Fibroblast of the aortic adventitia (primary cell): Measurements from ENCODE around the gene STAG1. TPM values are rescaled to one million over a fixed set of nuclear protein-coding genes. Genes with fewer than 3 reads are reported as not detected.
"Not testable (repeated sequence)": the region's sequence is repeated elsewhere in the genome, so short reads cannot be mapped to it uniquely, and the experiment has no call there.

ENCODE experiments used
- DNase-seq: peaks from one replicate; pipeline ENCODE4 v3.0.0-alpha.2; 2010; ENCODE audit warnings: low read depth
- H3K4me3 ChIP-seq: 2 replicates; pipeline ENCODE4 v1.5.1; 2011; ENCODE audit warnings: low read depth, mild to moderate bottlenecking, control low read depth, low read length, moderate library complexity
- CTCF ChIP-seq: IDR thresholded peaks from 2 replicates; pipeline ENCODE4 v1.5.1; 2011; ENCODE audit warnings: mild to moderate bottlenecking, low read length, control low read depth, inconsistent platforms; ENCODE audit not compliant: insufficient read depth
- total RNA-seq: library from RNA; depleted of rRNA; stranded (reverse); fragments of >200 nt; gene quantifications from 2 replicates; pipeline ENCODE4 v1.2.3, GENCODE V29; 2012; ENCODE audit warnings: low replicate concordance

STAG1 gene
- total RNA-seq, 1 donor = 78.0 TPM

- TF ChIP-seq CTCF = no peak
- no peak for DNase-seq
- peak overlapping the region; percentile 70 for H3K4me3 ChIP-seq
Observed at GRCh38 chr3:136753326-136753939, 1.3 kb upstream of the STAG1 start.

GRCh38 chr3:136752422-136753325 is 496 bp upstream of the STAG1 start:
- DNase-seq = peak; percentile 98
- peak overlapping the region; percentile 79 for H3K4me3 ChIP-seq
- peak; percentile 32 for TF ChIP-seq CTCF

- H3K4me3 ChIP-seq = peak overlapping the region; percentile 79
- no peak for TF ChIP-seq CTCF
- peak; percentile 75 for DNase-seq
Observed at GRCh38 chr3:136751316-136752171, 634 bp downstream of the STAG1 start.

- DNase-seq = peak; percentile 85
- no peak for TF ChIP-seq CTCF
- peak overlapping the region; percentile 79 for H3K4me3 ChIP-seq
Observed at GRCh38 chr3:136750897-136751315, 1.3 kb downstream of the STAG1 start.

- peak; percentile 36 for DNase-seq
- peak overlapping the region; percentile 79 for H3K4me3 ChIP-seq
- TF ChIP-seq CTCF = no peak
Observed at GRCh38 chr3:136750209-136750896, 1.8 kb downstream of the STAG1 start.

GRCh38 chr3:136749602-136750001 is 2.6 kb downstream of the STAG1 start:
- DNase-seq = not testable (repeated sequence)
- peak overlapping the region; percentile 79 for H3K4me3 ChIP-seq
